Keratinocyte (primary cell): ENCODE data around the gene IFIH1. TPM values are rescaled to one million over a fixed set of nuclear protein-coding genes. Genes with fewer than 3 reads are reported as not detected.

Experiments
- DNase-seq: peaks from one replicate; pipeline ENCODE4 v3.0.0-alpha.2; 2011; ENCODE audit warnings: low read depth, missing footprints, low spot score
- FAIRE-seq: peaks from 2 replicates; lab custom pipeline; 2011; peaks lifted over from hg19 to GRCh38; lab: Jason Lieb, UNC
- H2AFZ ChIP-seq: 2 replicates; pipeline ENCODE4 v1.6.0; 2012; ENCODE audit warnings: low read length, control low read depth, inconsistent platforms; ENCODE audit not compliant: control insufficient read depth
- H3K27ac ChIP-seq: 2 replicates; pipeline ENCODE4 v1.5.1; 2011; ENCODE audit warnings: low read length; ENCODE audit not compliant: control insufficient read depth, insufficient read depth
- H3K27me3 ChIP-seq: 3 replicates; pipeline ENCODE4 v1.6.0; 2011; ENCODE audit warnings: low read length; ENCODE audit not compliant: control insufficient read depth, insufficient read depth; ENCODE audit errors: extremely low read depth
- H3K36me3 ChIP-seq, 2 experiments: 2 replicates in 1 of 2; 3 replicates in 1 of 2; pipeline ENCODE4 v1.5.1; 2011; ENCODE audit warnings: low read length in 2 of 2, mild to moderate bottlenecking in 1 of 2; ENCODE audit not compliant: control insufficient read depth in 2 of 2, insufficient read depth in 2 of 2; ENCODE audit errors: extremely low read depth in 1 of 2
- H3K4me1 ChIP-seq: 3 replicates; pipeline ENCODE4 v1.5.1; 2011; ENCODE audit warnings: low read length; ENCODE audit not compliant: control insufficient read depth, insufficient read depth; ENCODE audit errors: extremely low read depth
- H3K4me2 ChIP-seq: 3 replicates; pipeline ENCODE4 v1.6.0; 2011; ENCODE audit warnings: low read depth, low read length; ENCODE audit not compliant: control insufficient read depth, insufficient read depth; ENCODE audit errors: extremely low read depth
- H3K4me3 ChIP-seq, 3 experiments: fragments of 200-600 bp in 1 of 3; sonication (generic) in 1 of 3; 2 replicates in 2 of 3; 3 replicates in 1 of 3; pipeline ENCODE4 v1.5.1; 2011 to 2016; ENCODE audit warnings: low read length in 3 of 3, mild to moderate bottlenecking in 3 of 3, control low read depth in 2 of 3, inconsistent platforms in 1 of 3, low read depth in 1 of 3, mixed read lengths in 1 of 3, mixed run types in 1 of 3, moderate library complexity in 1 of 3; ENCODE audit not compliant: control insufficient read depth in 2 of 3, insufficient read depth in 2 of 3; ENCODE audit errors: extremely low read depth in 1 of 3
- H3K79me2 ChIP-seq: 2 replicates; pipeline ENCODE4 v1.6.0; 2012; ENCODE audit warnings: low read length; ENCODE audit not compliant: control insufficient read depth, insufficient read depth
- H3K9ac ChIP-seq: 3 replicates; pipeline ENCODE4 v1.6.0; 2011; ENCODE audit warnings: low read length; ENCODE audit not compliant: control insufficient read depth, insufficient read depth; ENCODE audit errors: extremely low read depth
- H3K9me1 ChIP-seq: 3 replicates; pipeline ENCODE4 v1.6.0; 2011; ENCODE audit warnings: low read length; ENCODE audit not compliant: control insufficient read depth, insufficient read depth; ENCODE audit errors: extremely low read depth
- H3K9me3 ChIP-seq: 2 replicates; pipeline ENCODE4 v1.5.1; 2012; ENCODE audit warnings: low read depth, low read length; ENCODE audit not compliant: control insufficient read depth
- H4K20me1 ChIP-seq: 3 replicates; pipeline ENCODE4 v1.6.0; 2011; ENCODE audit warnings: low read length; ENCODE audit not compliant: control insufficient read depth, insufficient read depth; ENCODE audit errors: extremely low read depth
- EZH2 ChIP-seq: IDR thresholded peaks from one replicate; pipeline ENCODE4 v1.6.1; 2012; ENCODE audit warnings: inconsistent platforms, mild to moderate bottlenecking, low read length, moderate library complexity
- dilution Hi-C: fragments of 300-500 bp; cut with MboI; formaldehyde crosslinking; loops from one replicate; pipeline ENCODE4 v1.7.0; 2020; ENCODE audit warnings: low sequenced_read_pairs; ENCODE audit not compliant: extremely low pct_ligation_motif_present
- polyA plus RNA-seq, 5 experiments: library from polyadenylated mRNA; depleted of rRNA in 3 of 5; stranded (reverse) in 3 of 5; stranded (forward) in 1 of 5; unstranded in 1 of 5; fragments of >200 nt; gene quantifications; 1 replicate in 1 of 5; 2 replicates in 3 of 5; 3 replicates in 1 of 5; pipeline versions ENCODE4 v1.2.1 to v1.2.3, GENCODE V29; 2011 to 2012; ENCODE audit warnings: missing spikeins in 2 of 5, low read depth in 1 of 5, low replicate concordance in 1 of 5
- TF ChIP-seq, protein P1 (sequence below), 3 experiments: IDR thresholded peaks in 1 of 3; conservative IDR thresholded peaks in 1 of 3; optimal IDR thresholded peaks in 1 of 3; 2 replicates in 2 of 3; 3 replicates in 1 of 3; pipeline versions ENCODE3 to v1.5.1; 2011; ENCODE audit warnings: low read length in 3 of 3, mild to moderate bottlenecking in 3 of 3, moderate library complexity in 2 of 3, control low read depth in 1 of 3, inconsistent platforms in 1 of 3; ENCODE audit not compliant: insufficient read depth in 2 of 3; ENCODE audit errors: extremely low read depth in 1 of 3

Gene IFIH1
- polyA plus RNA-seq, 1 donor (not counting 4 experiments of a cell fraction or from before 2014, with no cell fraction given), result 18.5 TPM

DNA sequence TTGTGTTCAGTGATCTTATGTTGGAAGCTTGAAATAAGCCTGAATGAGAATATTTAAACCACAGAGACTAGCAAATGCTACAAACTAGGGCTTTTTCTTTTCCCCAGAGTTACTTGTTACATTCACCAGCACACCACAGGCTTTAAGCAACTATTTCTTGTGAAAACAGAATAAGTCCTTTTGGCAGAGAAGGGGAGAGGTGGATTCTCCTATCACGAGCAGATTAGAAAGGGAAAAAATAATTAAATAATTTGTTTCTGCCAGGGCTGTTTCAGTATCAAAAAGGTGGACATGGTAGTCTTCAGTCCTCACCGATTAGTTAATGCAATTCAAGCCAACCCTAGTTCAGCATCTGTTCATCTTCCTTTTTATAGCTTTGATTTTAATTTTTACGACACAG is 12.6 kb downstream of the IFIH1 start:
- no peak overlapping the region for H3K9ac ChIP-seq
- no peaks in the 10 kb centered on the region for H3K27me3 ChIP-seq
- H3K4me2 ChIP-seq, result no peak overlapping the region
- no peaks in the 10 kb centered on the region for H4K20me1 ChIP-seq
- H2AFZ ChIP-seq, result no peak overlapping the region
- FAIRE-seq, result no peak
- H3K27ac ChIP-seq, result no peak overlapping the region
- H3K9me1 ChIP-seq, result no peaks in the 10 kb centered on the region
- H3K9me3 ChIP-seq, result no peaks in the 10 kb centered on the region
- H3K4me1 ChIP-seq, result peaks cover 8% of the 10 kb centered on the region
- TF ChIP-seq, protein P1, sequence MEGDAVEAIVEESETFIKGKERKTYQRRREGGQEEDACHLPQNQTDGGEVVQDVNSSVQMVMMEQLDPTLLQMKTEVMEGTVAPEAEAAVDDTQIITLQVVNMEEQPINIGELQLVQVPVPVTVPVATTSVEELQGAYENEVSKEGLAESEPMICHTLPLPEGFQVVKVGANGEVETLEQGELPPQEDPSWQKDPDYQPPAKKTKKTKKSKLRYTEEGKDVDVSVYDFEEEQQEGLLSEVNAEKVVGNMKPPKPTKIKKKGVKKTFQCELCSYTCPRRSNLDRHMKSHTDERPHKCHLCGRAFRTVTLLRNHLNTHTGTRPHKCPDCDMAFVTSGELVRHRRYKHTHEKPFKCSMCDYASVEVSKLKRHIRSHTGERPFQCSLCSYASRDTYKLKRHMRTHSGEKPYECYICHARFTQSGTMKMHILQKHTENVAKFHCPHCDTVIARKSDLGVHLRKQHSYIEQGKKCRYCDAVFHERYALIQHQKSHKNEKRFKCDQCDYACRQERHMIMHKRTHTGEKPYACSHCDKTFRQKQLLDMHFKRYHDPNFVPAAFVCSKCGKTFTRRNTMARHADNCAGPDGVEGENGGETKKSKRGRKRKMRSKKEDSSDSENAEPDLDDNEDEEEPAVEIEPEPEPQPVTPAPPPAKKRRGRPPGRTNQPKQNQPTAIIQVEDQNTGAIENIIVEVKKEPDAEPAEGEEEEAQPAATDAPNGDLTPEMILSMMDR (optimal IDR thresholded peaks at IDR 0.05 in 1 of 3, IDR thresholded peaks at IDR 0.05 in 1 of 3, conservative IDR thresholded peaks at IDR 0.05 in 1 of 3; ENCODE audit: extremely low read depth in 1 of 3, insufficient read depth in 2 of 3, low read length in 3 of 3), result no peak
- TF ChIP-seq EZH2, result no peak
- DNase-seq, result no peak
- H3K4me3 ChIP-seq, result no peak overlapping the region
- H3K79me2 ChIP-seq, result no peaks in the 10 kb centered on the region
- peaks cover 0 to 1% of the 10 kb centered on the region in 2 experiments for H3K36me3 ChIP-seq
- dilution Hi-C loops, result no loop called here

DNA sequence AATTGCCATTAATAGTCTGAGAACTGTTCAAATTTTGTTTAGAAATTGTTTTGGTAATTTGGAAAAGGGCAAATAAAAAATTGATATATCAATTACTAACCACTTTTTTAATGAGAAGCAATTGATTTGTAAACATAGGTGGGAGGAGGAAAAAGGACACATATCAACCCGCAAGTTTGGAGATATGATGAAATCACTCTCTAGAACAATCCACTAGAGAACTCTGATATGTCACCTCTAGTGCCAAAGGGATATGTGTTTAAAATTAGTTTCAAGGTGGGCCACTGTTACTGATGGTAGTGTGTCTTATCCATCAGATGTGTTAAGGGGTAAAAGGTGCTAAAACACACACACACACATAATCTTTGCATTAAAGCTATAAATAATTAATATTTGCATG is 16.6 kb downstream of the IFIH1 start:
- H3K9me3 ChIP-seq, result no peaks in the 10 kb centered on the region
- no peak for DNase-seq
- H4K20me1 ChIP-seq, result no peaks in the 10 kb centered on the region
- H3K9ac ChIP-seq, result no peak overlapping the region
- no peaks in the 10 kb centered on the region for H3K79me2 ChIP-seq
- TF ChIP-seq, protein P1 (optimal IDR thresholded peaks at IDR 0.05 in 1 of 3, IDR thresholded peaks at IDR 0.05 in 1 of 3, conservative IDR thresholded peaks at IDR 0.05 in 1 of 3; ENCODE audit: extremely low read depth in 1 of 3, insufficient read depth in 2 of 3, low read length in 3 of 3), result no peak
- TF ChIP-seq EZH2, result no peak
- peaks cover 0 to 4% of the 10 kb centered on the region in 2 experiments for H3K36me3 ChIP-seq
- no peak overlapping the region for H3K4me2 ChIP-seq
- dilution Hi-C loops, result no loop called here
- no peaks in the 10 kb centered on the region for H3K27me3 ChIP-seq
- FAIRE-seq, result no peak
- H3K4me3 ChIP-seq, result no peak overlapping the region
- no peak overlapping the region for H3K27ac ChIP-seq
- no peaks in the 10 kb centered on the region for H3K9me1 ChIP-seq
- no peak overlapping the region for H2AFZ ChIP-seq
- no peaks in the 10 kb centered on the region for H3K4me1 ChIP-seq
